ENCODE measurements around the gene CDK5. TPM values are rescaled to one million over a fixed set of nuclear protein-coding genes. Genes with fewer than 3 reads are reported as not detected.

CDK5 gene
- total and polyA plus RNA-seq, 2 of the 13 experiments (the other 11 are each of a cell fraction or from before 2014, with no cell fraction given) = 16.4 to 21.3 TPM

- no peak for TF ChIP-seq TRAFD1 (CRISPR knock-in tag; IDR thresholded peaks at IDR 0.05; ENCODE audit: borderline replicate concordance)
- no peak for TF ChIP-seq SETDB1 (CRISPR knock-in tag; IDR thresholded peaks at IDR 0.05; ENCODE audit: borderline replicate concordance)
- no peak for TF ChIP-seq ISX (CRISPR knock-in tag; conservative IDR thresholded peaks at IDR 0.05)
These were observed 33.3 kb upstream of the CDK5 start (continued) for GRCh38 chr7:151091003-151091402.

- no TSS peak for BruUV-seq (replicated peaks)
- no peak for ATAC-seq
- Histone ChIP-seq H3K9ac (ENCODE audit: insufficient read depth, low read depth, low read length) (peak overlapping the region; percentile 88; the same call in 1 of the 2 replicates), H3K9me3 (ENCODE audit: low read length) (no peaks in the 10 kb centered on the region), H3K27ac (ENCODE audit: extremely low read length, insufficient read depth, low read length) (peak overlapping the region; percentile 70), H3K79me2 (ENCODE audit: insufficient read depth, low read length) (peaks cover 82% of the 10 kb centered on the region), H3K4me1 (ENCODE audit: insufficient read depth, low read length) (peaks cover 49% of the 10 kb centered on the region), H2AFZ (ENCODE audit: low read length) (no peak overlapping the region), H3K4me3 (replicated peaks in 1 of 3; ENCODE audit: insufficient read depth in 1 of 3, low read depth in 2 of 3, low read length in 3 of 3) (peak overlapping the region in 1 of 3 experiments; percentile 98; a peak in 1 of 6 replicates), H3K36me3 (replicated peaks in 1 of 2; ENCODE audit: control insufficient read depth in 1 of 2, insufficient read depth in 2 of 2, low read length in 2 of 2) (peaks cover 8 to 32% of the 10 kb centered on the region in 2 experiments; a peak in 4 of 5 replicates), H4K20me1 (ENCODE audit: insufficient read depth, low read length) (peaks cover 63% of the 10 kb centered on the region), H3K27me3 (ENCODE audit: control insufficient read depth in 1 of 2, insufficient read depth in 2 of 2, low read length in 2 of 2) (no peaks in the 10 kb centered on the region), H3K4me2 (ENCODE audit: low read depth, low read length) (peak overlapping the region; percentile 97)
- ChIA-PET POLR2A (interaction anchor here (0.6 to 6.7 kb wide), 4 partner anchors 13 to 62 kb away, joined by 3 to 82 read pairs (median 6); partner anchors contain the start of gene ABCB8), CTCF (ENCODE audit: low intra/inter-chr PET ratio, low total read pairs) (no interaction called here)
- 91% methylated on average over 17 of the region's 22 CpGs for whole genome bisulfite sequencing (ENCODE audit: low lambda C conversion rate)
- no peak for FAIRE-seq
- in situ Hi-C loops (cut with HindIII; ENCODE audit: extremely low pct_ligation_motif_present, low pct_unique_long_range_greater_than_20kb) (no loop called here), intact Hi-C loops (cut with micrococcal nuclease; ENCODE audit: unreplicated experiment) (loop anchor here (10.0 kb wide), 1 partner anchor 155 kb away; the partner anchor contains the start of gene SMARCD3)
- DNase-seq (ENCODE audit: low spot score) = no peak
- TF ChIP-seq AKAP8 (CRISPR knock-in tag; IDR thresholded peaks at IDR 0.05) = no peak
- no peak for TF ChIP-seq ZNF704 (CRISPR knock-in tag; IDR thresholded peaks at IDR 0.05; ENCODE audit: borderline replicate concordance)
- no peak for TF ChIP-seq ZBTB39 (CRISPR knock-in tag; IDR thresholded peaks at IDR 0.05)
- no peak for TF ChIP-seq ZNF460 (CRISPR knock-in tag; IDR thresholded peaks at IDR 0.05; ENCODE audit: borderline replicate concordance)
- TF ChIP-seq ZKSCAN1 (IDR thresholded peaks at IDR 0.05; ENCODE audit: low read length) = no peak
- TF ChIP-seq ZBTB44 (CRISPR knock-in tag; IDR thresholded peaks at IDR 0.05) = no peak
- no peak for TF ChIP-seq KAT2B (IDR thresholded peaks at IDR 0.05; ENCODE audit: borderline replicate concordance, low read depth, low read length)
- no peak for TF ChIP-seq FOXO4 (CRISPR knock-in tag; conservative IDR thresholded peaks at IDR 0.05)
- TF ChIP-seq DDIT3 (CRISPR knock-in tag; IDR thresholded peaks at IDR 0.05) = no peak
These were observed 32.4 kb upstream of the CDK5 start for GRCh38 chr7:151089893-151090730.

Data from HepG2 (cell line).